CD14-positive monocyte (primary cell): Measurements from ENCODE around the gene ACTR5. TPM values are rescaled to one million over a fixed set of nuclear protein-coding genes. Genes with fewer than 3 reads are reported as not detected.

ENCODE experiments used
- DNase-seq, 3 donors: peaks; one replicate each; pipeline ENCODE4 v3.0.0-alpha.2; 2011 to 2022
- H2AFZ ChIP-seq: 2 replicates; pipeline ENCODE4 v1.6.0; 2012; ENCODE audit warnings: mild to moderate bottlenecking, low read depth, low read length, inconsistent platforms; ENCODE audit not compliant: insufficient read depth, poor library complexity, severe bottlenecking
- H3K27ac ChIP-seq, 2 donors: 1 replicate in 1 of 2; 2 replicates in 1 of 2; pipeline ENCODE4 v1.5.1; 2012 to 2013; ENCODE audit warnings: low read length in 2 of 2, control low read depth in 1 of 2, inconsistent platforms in 1 of 2, low read depth in 1 of 2, mild to moderate bottlenecking in 1 of 2
- H3K27me3 ChIP-seq, 2 donors: one replicate each; pipeline versions ENCODE4 v1.6.0 to v1.6.1; 2011 to 2013; ENCODE audit warnings: low read length in 2 of 2; ENCODE audit not compliant: control insufficient read depth in 2 of 2, insufficient read depth in 2 of 2
- H3K36me3 ChIP-seq, 2 donors: replicated peaks in 1 of 2; 1 replicate in 1 of 2; 2 replicates in 1 of 2; pipeline versions ENCODE4 v1.5.1 to v1.6.1; 2012 to 2013; ENCODE audit warnings: low read length in 2 of 2, control low read depth in 1 of 2, inconsistent platforms in 1 of 2, mild to moderate bottlenecking in 1 of 2; ENCODE audit not compliant: insufficient read depth in 2 of 2, control insufficient read depth in 1 of 2
- H3K4me1 ChIP-seq, 2 donors: 1 replicate in 1 of 2; 2 replicates in 1 of 2; pipeline versions ENCODE4 v1.5.1 to v1.6.1; 2012 to 2013; ENCODE audit warnings: low read length in 2 of 2, control low read depth in 1 of 2, inconsistent platforms in 1 of 2, mild to moderate bottlenecking in 1 of 2, moderate library complexity in 1 of 2; ENCODE audit not compliant: insufficient read depth in 2 of 2, control insufficient read depth in 1 of 2
- H3K4me2 ChIP-seq: replicated peaks from 2 replicates; pipeline ENCODE3; 2012; ENCODE audit warnings: low read length, moderate library complexity, mild to moderate bottlenecking; ENCODE audit not compliant: poor library complexity, severe bottlenecking; ENCODE audit errors: extremely low read depth
- H3K4me3 ChIP-seq, 3 experiments: fragments of 200-600 bp in 1 of 3; sonication (generic) in 1 of 3; replicated peaks in 1 of 3; 1 replicate in 2 of 3; 2 replicates in 1 of 3; pipeline ENCODE4 v1.5.1; 2011 to 2013; ENCODE audit warnings: low read length in 3 of 3, mild to moderate bottlenecking in 3 of 3, control low read depth in 2 of 3, low read depth in 2 of 3, inconsistent platforms in 1 of 3, moderate library complexity in 1 of 3
- H3K79me2 ChIP-seq: 2 replicates; pipeline ENCODE4 v1.6.0; 2012; ENCODE audit warnings: mild to moderate bottlenecking, control low read depth, inconsistent platforms, low read length, moderate library complexity; ENCODE audit not compliant: insufficient read depth
- H3K9ac ChIP-seq: 2 replicates; pipeline ENCODE4 v1.6.0; 2017; ENCODE audit warnings: low read length, mild to moderate bottlenecking; ENCODE audit not compliant: insufficient read depth, poor library complexity, severe bottlenecking
- H3K9me3 ChIP-seq, 2 donors: replicated peaks in 1 of 2; 1 replicate in 1 of 2; 2 replicates in 1 of 2; pipeline versions ENCODE4 v1.5.1 to v1.6.1; 2012 to 2013; ENCODE audit warnings: low read length in 2 of 2, control low read depth in 1 of 2; ENCODE audit not compliant: control insufficient read depth in 1 of 2, insufficient read depth in 1 of 2
- H4K20me1 ChIP-seq: 2 replicates; pipeline ENCODE4 v1.6.0; 2012; ENCODE audit warnings: mild to moderate bottlenecking, low read length, control low read depth, moderate library complexity; ENCODE audit not compliant: insufficient read depth
- H3K27ac Mint-ChIP-seq, 7 donors: one replicate each; pipeline ENCODE4 v1.8.0; 2020; ENCODE audit warnings: mild to moderate bottlenecking in 7 of 7, mixed read lengths in 7 of 7, moderate library complexity in 6 of 7, inconsistent platforms in 2 of 7
- H3K27me3 Mint-ChIP-seq, 3 donors: one replicate each; pipeline ENCODE4 v1.8.0; 2021 to 2022; ENCODE audit warnings: low read depth in 3 of 3, mild to moderate bottlenecking in 3 of 3, mixed read lengths in 3 of 3, moderate library complexity in 3 of 3, inconsistent platforms in 1 of 3
- H3K36me3 Mint-ChIP-seq, 2 donors: one replicate each; pipeline ENCODE4 v1.8.0; 2020; ENCODE audit warnings: mixed read lengths in 2 of 2, inconsistent platforms in 1 of 2, mild to moderate bottlenecking in 1 of 2
- H3K4me1 Mint-ChIP-seq: one replicate; pipeline ENCODE4 v1.8.0; 2020; ENCODE audit warnings: mild to moderate bottlenecking, mixed read lengths
- H3K4me3 Mint-ChIP-seq, 2 donors: one replicate each; pipeline ENCODE4 v1.8.0; 2020; ENCODE audit warnings: mild to moderate bottlenecking in 2 of 2, mixed read lengths in 2 of 2, moderate library complexity in 1 of 2
- H3K9me3 Mint-ChIP-seq, 7 donors: one replicate each; pipeline ENCODE4 v1.8.0; 2020 to 2022; ENCODE audit warnings: mixed read lengths in 7 of 7, mild to moderate bottlenecking in 6 of 7, moderate library complexity in 6 of 7, inconsistent platforms in 2 of 7
- CTCF ChIP-seq: fragments of 200-600 bp; IDR thresholded peaks from one replicate; pipeline ENCODE4 v1.8.0; 2022; ENCODE audit warnings: antibody characterized with exemption, mild to moderate bottlenecking
- WGBS: methylation state at CpG from one replicate; pipeline ENCODE4 v1.1.5; 2013; ENCODE audit warnings: missing lambda C conversion rate; ENCODE audit not compliant: insufficient coverage; 5-methylcytosine and 5-hydroxymethylcytosine counted together
- intact Hi-C, 2 donors: fragments of 100-400 bp; cut with micrococcal nuclease; formaldehyde crosslinking; loops; one replicate each; pipeline versions ENCODE4 v1.15.0 to v1.15.1; 2023
- polyA plus RNA-seq, 3 donors: library from polyadenylated mRNA; depleted of rRNA in 1 of 3; unstranded in 2 of 3; stranded (reverse) in 1 of 3; fragments of 300-500 nt in 2 of 3; fragments of >200 nt in 1 of 3; fragmentation: Illumina TruSeq in 2 of 3; gene quantifications; 1 replicate in 2 of 3; 2 replicates in 1 of 3; pipeline ENCODE4 v1.2.3, GENCODE V29; 2012 to 2021

The ACTR5 gene
- polyA plus RNA-seq, 3 donors = 6.6 to 15.6 (median 7.3) TPM

GRCh38 chr20:38700141-38700540 is 48.1 kb upstream of the ACTR5 start:
- no peak overlapping the region for H3K27ac ChIP-seq
- H3K4me1 Mint-ChIP-seq = no peaks in the 10 kb centered on the region
- 26% methylated on average over 3 of the region's 4 CpGs for WGBS

GRCh38 chr20:38700926-38701325 is 47.3 kb upstream of the ACTR5 start:
- Mint-ChIP-seq H3K4me1 (no peaks in the 10 kb centered on the region), H3K36me3 (no peaks in the 10 kb centered on the region), H3K27ac (no peak overlapping the region), H3K27me3 (peaks cover 15 to 17% (median 17%) of the 10 kb centered on the region in 3 donors), H3K4me3 (no peak overlapping the region), H3K9me3 (no peaks in the 10 kb centered on the region)
- Histone ChIP-seq H3K27me3 (no peaks in the 10 kb centered on the region), H3K9ac (no peak overlapping the region), H2AFZ (no peak overlapping the region), H3K36me3 (no peaks in the 10 kb centered on the region), H3K4me1 (no peaks in the 10 kb centered on the region), H3K4me3 (no peak overlapping the region), H4K20me1 (no peaks in the 10 kb centered on the region), H3K79me2 (no peaks in the 10 kb centered on the region), H3K4me2 (no peak overlapping the region), H3K9me3 (no peaks in the 10 kb centered on the region), H3K27ac (no peak overlapping the region)
- TF ChIP-seq CTCF = no peak
- intact Hi-C loops = no loop called here
- WGBS = 100% methylated on average over 2 of the region's 3 CpGs
- DNase-seq = no peak

More at GRCh38 chr20:38700141-38700540, 48.1 kb upstream of the ACTR5 start:
- no peaks in the 10 kb centered on the region for H3K36me3 Mint-ChIP-seq
- H2AFZ ChIP-seq = no peak overlapping the region
- no peaks in the 10 kb centered on the region for H3K9me3 ChIP-seq
- H3K27ac Mint-ChIP-seq = no peak overlapping the region
- no peaks in the 10 kb centered on the region for H3K79me2 ChIP-seq
- no peaks in the 10 kb centered on the region for H4K20me1 ChIP-seq
- TF ChIP-seq CTCF = no peak
- H3K36me3 ChIP-seq = no peaks in the 10 kb centered on the region
- no peak for DNase-seq
- no peaks in the 10 kb centered on the region for H3K27me3 ChIP-seq
- peaks cover 12 to 17% (median 17%) of the 10 kb centered on the region in 3 donors for H3K27me3 Mint-ChIP-seq
- no peak overlapping the region for H3K4me3 Mint-ChIP-seq
- H3K4me3 ChIP-seq = no peak overlapping the region
- no peaks in the 10 kb centered on the region for H3K9me3 Mint-ChIP-seq
- intact Hi-C loops = no loop called here
- no peak overlapping the region for H3K4me2 ChIP-seq
- no peaks in the 10 kb centered on the region for H3K4me1 ChIP-seq
- H3K9ac ChIP-seq = no peak overlapping the region
